WERI-Rb-1 (cell line): ENCODE results near the gene ENTPD8.

ENCODE experiments used
- DNase-seq: peaks from one replicate; pipeline ENCODE4 v3.0.0-alpha.2; 2020
- H3K27ac ChIP-seq: fragments of 250-450 bp; sonication (Bioruptor Pico); 2 replicates; pipeline ENCODE4 v1.5.1; 2020; ENCODE audit warnings: mild to moderate bottlenecking, moderate library complexity
- H3K27me3 ChIP-seq: fragments of 250-450 bp; sonication (Bioruptor Pico); 2 replicates; pipeline ENCODE4 v1.5.1; 2021; ENCODE audit warnings: mild to moderate bottlenecking, low read depth, moderate library complexity; ENCODE audit not compliant: insufficient read depth, severe bottlenecking
- H3K36me3 ChIP-seq: fragments of 250-450 bp; sonication (Bioruptor Pico); 2 replicates; pipeline ENCODE4 v1.5.1; 2020; ENCODE audit warnings: mild to moderate bottlenecking, moderate library complexity
- H3K4me3 ChIP-seq: 2 replicates; pipeline ENCODE4 v1.5.1; 2011; ENCODE audit warnings: low read depth, mild to moderate bottlenecking, control low read depth, low read length
- H3K9me3 ChIP-seq: fragments of 250-450 bp; sonication (Bioruptor Pico); 2 replicates; pipeline ENCODE4 v1.5.1; 2021; ENCODE audit warnings: mild to moderate bottlenecking, moderate library complexity; ENCODE audit not compliant: severe bottlenecking
- CTCF ChIP-seq: IDR thresholded peaks from 2 replicates; pipeline ENCODE4 v1.5.1; 2011; ENCODE audit warnings: low read depth, mild to moderate bottlenecking, control low read depth, inconsistent platforms, low read length

ENTPD8 gene

GRCh38 chr9:137437691-137438590, 3.2 kb downstream of the ENTPD8 start:
- TF ChIP-seq CTCF: no peak
- no peak overlapping the region for H3K27ac ChIP-seq
- no peaks in the 10 kb centered on the region for H3K36me3 ChIP-seq
- no peaks in the 10 kb centered on the region for H3K27me3 ChIP-seq
- no peaks in the 10 kb centered on the region for H3K9me3 ChIP-seq
- DNase-seq: no peak
- H3K4me3 ChIP-seq: no peak overlapping the region

- no peak for DNase-seq
- no peaks in the 10 kb centered on the region for H3K27me3 ChIP-seq
These were observed 4.2 kb downstream of the ENTPD8 start for GRCh38 chr9:137436761-137437600.

GRCh38 chr9:137435980-137436760, 5.0 kb downstream of the ENTPD8 start:
- no peak overlapping the region for H3K4me3 ChIP-seq
- H3K27me3 ChIP-seq: no peaks in the 10 kb centered on the region
- DNase-seq: no peak
- no peaks in the 10 kb centered on the region for H3K9me3 ChIP-seq
- H3K36me3 ChIP-seq: no peaks in the 10 kb centered on the region
- H3K27ac ChIP-seq: no peak overlapping the region
- no peak for TF ChIP-seq CTCF

More at GRCh38 chr9:137436761-137437600, 4.2 kb downstream of the ENTPD8 start:
- Histone ChIP-seq H3K4me3 (no peak overlapping the region), H3K36me3 (no peaks in the 10 kb centered on the region), H3K9me3 (no peaks in the 10 kb centered on the region), H3K27ac (no peak overlapping the region)
- no peak for TF ChIP-seq CTCF

- no peaks in the 10 kb centered on the region for H3K9me3 ChIP-seq
- H3K27ac ChIP-seq: no peak overlapping the region
- no peaks in the 10 kb centered on the region for H3K36me3 ChIP-seq
- no peaks in the 10 kb centered on the region for H3K27me3 ChIP-seq
- no peak for DNase-seq
- no peak overlapping the region for H3K4me3 ChIP-seq
- TF ChIP-seq CTCF: no peak
These were observed 5.7 kb downstream of the ENTPD8 start for GRCh38 chr9:137435381-137435891.
